HCT116 (cell line): ENCODE results near the gene MRPS18C. TPM values are rescaled to one million over a fixed set of nuclear protein-coding genes. Genes with fewer than 3 reads are reported as not detected.
A peak's percentile ranks its signal among the peaks of the same experiment; 100 is the strongest.

Experiments used
- ATAC-seq: fragments of 200-7000 bp; cut with Tn5 transposase; 2 replicates; pipeline ENCODE4 v1.9.1; 2020; ENCODE audit warnings: mild to moderate bottlenecking, moderate library complexity
- BruUV-seq: library from RNA; stranded (reverse); fragments of 400-500 nt; replicated peaks from 2 replicates; lab custom pipeline; 2021; lab: Mats Ljungman, UMichigan
- CTCF ChIA-PET: fragments of 300-600 bp; sonication (Branson Sonifier 250); formaldehyde crosslinking; loops from one replicate; lab custom pipeline; 2021; ENCODE audit warnings: antibody characterized with exemption; lab: Charles Lee
- POLR2A ChIA-PET: fragments of 300-600, 350-600 bp; sonication (Branson Sonifier 250); formaldehyde crosslinking; loops from one replicate; lab custom pipeline; 2021; ENCODE audit warnings: antibody characterized with exemption; lab: Charles Lee
- RAD21 ChIA-PET, 2 experiments: fragments of 300-600 bp; sonication (Branson Sonifier 250); formaldehyde crosslinking; loops; one replicate each; lab custom pipeline; 2023; ENCODE audit warnings: low total read pairs in 2 of 2; ENCODE audit not compliant: uncharacterized antibody in 2 of 2, unreplicated experiment in 2 of 2, low non-redundant PET in 1 of 2; lab: Charles Lee
- DNase-seq: peaks from one replicate; pipeline ENCODE4 v3.0.0-alpha.2; 2010; ENCODE audit warnings: low read depth, low spot score
- H2AFZ ChIP-seq: fragments of 200-600 bp; shearing (Covaris generic), sonication (generic); 2 replicates; pipeline ENCODE4 v1.6.1; 2017; ENCODE audit warnings: low read depth, mixed run types, mixed read lengths, antibody characterized with exemption, low read length; ENCODE audit not compliant: poor library complexity, severe bottlenecking
- H3K27ac ChIP-seq: 2 replicates; pipeline ENCODE4 v1.5.1; 2012; ENCODE audit warnings: low read depth, low read length
- H3K27me3 ChIP-seq: fragments of 200-600 bp; sonication (generic); 2 replicates; pipeline ENCODE4 v1.6.1; 2016; ENCODE audit warnings: mixed run types, low read length, mixed read lengths; ENCODE audit not compliant: insufficient read depth
- H3K36me3 ChIP-seq, 2 experiments: fragments of 200-500 bp in 1 of 2; fragments of 200-600 bp in 1 of 2; sonication (Bioruptor generic) in 1 of 2; sonication (generic) in 1 of 2; 2 replicates each; pipeline versions ENCODE4 v1.5.1 to v1.6.1; 2014 to 2016; ENCODE audit warnings: low read length in 2 of 2, inconsistent platforms in 1 of 2, mixed read lengths in 1 of 2, mixed run types in 1 of 2; ENCODE audit not compliant: insufficient read depth in 2 of 2, control insufficient read depth in 1 of 2
- H3K4me1 ChIP-seq, 2 experiments: fragments of 200-600 bp in 1 of 2; sonication (generic) in 1 of 2; 2 replicates each; pipeline versions ENCODE4 v1.5.1 to v1.6.1; 2012 to 2017; ENCODE audit warnings: low read length in 2 of 2, inconsistent platforms in 1 of 2, mild to moderate bottlenecking in 1 of 2, mixed read lengths in 1 of 2, mixed run types in 1 of 2, moderate library complexity in 1 of 2; ENCODE audit not compliant: insufficient read depth in 2 of 2, control insufficient read depth in 1 of 2
- H3K4me2 ChIP-seq: fragments of 200-600 bp; sonication (generic); 2 replicates; pipeline ENCODE4 v1.6.1; 2017; ENCODE audit warnings: mixed run types, low read length, mixed read lengths
- H3K4me3 ChIP-seq, 2 experiments: fragments of 200-600 bp in 1 of 2; sonication (generic) in 1 of 2; replicated peaks in 1 of 2; 2 replicates each; pipeline ENCODE4 v1.5.1; 2011 to 2016; ENCODE audit warnings: low read length in 2 of 2, control low read depth in 1 of 2, low read depth in 1 of 2, mild to moderate bottlenecking in 1 of 2, mixed read lengths in 1 of 2, mixed run types in 1 of 2
- H3K79me2 ChIP-seq: fragments of 200-600 bp; sonication (generic); 2 replicates; pipeline ENCODE4 v1.6.1; 2017; ENCODE audit warnings: mild to moderate bottlenecking, mixed run types, low read length, moderate library complexity, mixed read lengths; ENCODE audit not compliant: insufficient read depth
- H3K9ac ChIP-seq: fragments of 200-600 bp; sonication (generic); 2 replicates; pipeline ENCODE4 v1.6.1; 2016; ENCODE audit warnings: low read length, mixed read lengths
- H3K9me2 ChIP-seq: fragments of 200-600 bp; sonication (generic), shearing (Covaris generic); 2 replicates; pipeline ENCODE4 v1.6.1; 2017; ENCODE audit warnings: mixed run types, mild to moderate bottlenecking, moderate library complexity; ENCODE audit not compliant: insufficient read depth
- H3K9me3 ChIP-seq, 2 experiments: fragments of 200-500 bp in 1 of 2; fragments of 200-600 bp in 1 of 2; sonication (Bioruptor generic) in 1 of 2; sonication (generic) in 1 of 2; 2 replicates each; pipeline ENCODE4 v1.6.1; 2014 to 2017; ENCODE audit warnings: low read length in 2 of 2, mixed read lengths in 2 of 2, inconsistent platforms in 1 of 2, low read depth in 1 of 2, mild to moderate bottlenecking in 1 of 2, mixed run types in 1 of 2, moderate library complexity in 1 of 2; ENCODE audit not compliant: control insufficient read depth in 1 of 2, insufficient read depth in 1 of 2
- H4K20me1 ChIP-seq: fragments of 200-600 bp; sonication (generic), shearing (Covaris generic); 2 replicates; pipeline ENCODE4 v1.6.1; 2017; ENCODE audit warnings: mixed run types, mild to moderate bottlenecking, moderate library complexity; ENCODE audit not compliant: insufficient read depth
- ATF3 ChIP-seq: IDR thresholded peaks from 2 replicates; pipeline ENCODE4 v1.6.1; 2012
- CBX3 ChIP-seq: IDR thresholded peaks from 2 replicates; pipeline ENCODE4 v1.6.1; 2012; ENCODE audit warnings: low read depth
- CEBPB ChIP-seq: IDR thresholded peaks from 2 replicates; pipeline ENCODE4 v1.6.1; 2012; ENCODE audit warnings: low read depth
- CTCF ChIP-seq, 3 experiments: fragments of 200-600 bp in 1 of 3; sonication (generic) in 1 of 3; IDR thresholded peaks in 2 of 3; conservative IDR thresholded peaks in 1 of 3; 2 replicates each; pipeline ENCODE4 v1.5.1; 2012 to 2017; ENCODE audit warnings: low read depth in 2 of 3, low read length in 2 of 3, antibody characterized with exemption in 1 of 3, borderline replicate concordance in 1 of 3, control low read depth in 1 of 3, mild to moderate bottlenecking in 1 of 3, mixed read lengths in 1 of 3, mixed run types in 1 of 3, moderate library complexity in 1 of 3; ENCODE audit not compliant: insufficient read depth in 1 of 3
- ELF1 ChIP-seq: IDR thresholded peaks from 2 replicates; pipeline ENCODE4 v1.6.1; 2012; ENCODE audit warnings: low read depth, borderline replicate concordance
- FOSL1 ChIP-seq: IDR thresholded peaks from 2 replicates; pipeline ENCODE4 v1.6.1; 2012; ENCODE audit warnings: low read depth
- JUND ChIP-seq: IDR thresholded peaks from 2 replicates; pipeline ENCODE4 v1.6.1; 2012
- MAX ChIP-seq: IDR thresholded peaks from 2 replicates; pipeline ENCODE4 v1.6.1; 2012
- POLR2A ChIP-seq: IDR thresholded peaks from 2 replicates; pipeline ENCODE4 v1.7.0; 2011; ENCODE audit warnings: borderline replicate concordance; ENCODE audit not compliant: insufficient read depth, insufficient read length; ENCODE audit errors: extremely low read depth
- POLR2AphosphoS5 ChIP-seq: IDR thresholded peaks from 2 replicates; pipeline ENCODE4 v1.6.1; 2011; ENCODE audit warnings: mild to moderate bottlenecking, low read depth, low read length, moderate library complexity
- SIN3A ChIP-seq: IDR thresholded peaks from 2 replicates; pipeline ENCODE4 v1.6.1; 2012; ENCODE audit warnings: low read depth
- SP1 ChIP-seq: IDR thresholded peaks from 2 replicates; pipeline ENCODE4 v1.6.1; 2012; ENCODE audit warnings: low read depth
- TCF7L2 ChIP-seq: IDR thresholded peaks from 2 replicates; pipeline ENCODE4 v1.7.0; 2011; ENCODE audit warnings: borderline replicate concordance, inconsistent platforms; ENCODE audit not compliant: insufficient read depth, insufficient read length; ENCODE audit errors: extremely low read depth
- YY1 ChIP-seq: IDR thresholded peaks from 2 replicates; pipeline ENCODE4 v1.6.1; 2011; ENCODE audit warnings: low read length, low read depth, moderate library complexity, mild to moderate bottlenecking; ENCODE audit not compliant: insufficient replicate concordance; ENCODE audit errors: extremely low read depth
- ZFX ChIP-seq: fragments of 450-650 bp; IDR thresholded peaks from 2 replicates; pipeline ENCODE4 v1.6.1; 2017
- intact Hi-C: fragments of 100-400 bp; cut with micrococcal nuclease; formaldehyde crosslinking; loops from 2 replicates; pipeline ENCODE4 v1.10.0; 2022
- total RNA-seq: library from RNA; stranded (reverse); gene quantifications from one replicate; pipeline ENCODE4 v1.2.1, GENCODE V29; 2021; ENCODE audit not compliant: unreplicated experiment

The MRPS18C gene
- total RNA-seq, 1 experiment from 2014 or later, result 59.1 TPM

GRCh38 chr4:83486457-83487129, 30.7 kb downstream of the MRPS18C start:
- H3K79me2 ChIP-seq, result no peaks in the 10 kb centered on the region
- H3K27me3 ChIP-seq, result no peaks in the 10 kb centered on the region
- H3K36me3 ChIP-seq, result no peaks in the 10 kb centered on the region
- H3K4me3 ChIP-seq, result no peak overlapping the region
- intact Hi-C loops, result loop anchor here (2.0 kb wide), 1 partner anchor 42 kb away; no protein-coding TSS in a partner anchor
- no TSS peak for BruUV-seq
- POLR2A ChIA-PET, result no interaction called here
- DNase-seq (no peak), ATAC-seq (no peak)
- H3K9ac ChIP-seq, result no peak overlapping the region
- no peaks in the 10 kb centered on the region for H3K9me2 ChIP-seq
- H2AFZ ChIP-seq, result peak overlapping the region; percentile 64
- CTCF ChIA-PET, result no interaction called here
- TF ChIP-seq TCF7L2, result no peak
- no peak for TF ChIP-seq JUND
- TF ChIP-seq MAX, result no peak
- no peak for TF ChIP-seq CBX3
- TF ChIP-seq ATF3, result no peak
- no peak for TF ChIP-seq SP1
- no peak for TF ChIP-seq CEBPB
- no peak for TF ChIP-seq ZFX
- no peak for TF ChIP-seq POLR2A
- TF ChIP-seq FOSL1, result no peak
- no peak for TF ChIP-seq CTCF (IDR thresholded peaks at IDR 0.05 in 2 of 3, conservative IDR thresholded peaks at IDR 0.05 in 1 of 3; ENCODE audit: borderline replicate concordance in 1 of 3, insufficient read depth in 1 of 3, low read depth in 2 of 3, low read length in 2 of 3)
- no peak for TF ChIP-seq POLR2AphosphoS5
- TF ChIP-seq SIN3A, result no peak
- no peak for TF ChIP-seq ELF1
- TF ChIP-seq YY1, result no peak
- RAD21 ChIA-PET, result no interaction called here
- no peaks in the 10 kb centered on the region for H3K9me3 ChIP-seq
- no peaks in the 10 kb centered on the region for H4K20me1 ChIP-seq
- no peak overlapping the region for H3K4me2 ChIP-seq
- no peak overlapping the region for H3K27ac ChIP-seq
- H3K4me1 ChIP-seq, result peaks cover 7 to 16% of the 10 kb centered on the region in 2 experiments; a peak in 3 of 4 replicates
